DOHH2 (cell line): ENCODE data around the gene MRPL45.

Experiments
- H3F3A ChIP-seq: fragments of 200-600 bp; sonication (generic), shearing (Covaris generic); 2 replicates; pipeline ENCODE4 v1.6.0; 2016; ENCODE audit warnings: antibody characterized with exemption, mild to moderate bottlenecking; ENCODE audit not compliant: control insufficient read depth, insufficient read depth
- H3K27ac ChIP-seq: fragments of 200-600 bp; sonication (generic); 2 replicates; pipeline ENCODE4 v1.5.1; 2014; ENCODE audit warnings: low read depth, mild to moderate bottlenecking, low read length, moderate library complexity
- H3K27me3 ChIP-seq: fragments of 200-600 bp; sonication (generic); 2 replicates; pipeline ENCODE4 v1.6.1; 2014; ENCODE audit warnings: mild to moderate bottlenecking, low read length, mixed read lengths; ENCODE audit not compliant: control insufficient read depth
- H3K36me3 ChIP-seq: fragments of 200-600 bp; sonication (generic); 2 replicates; pipeline ENCODE4 v1.6.1; 2014; ENCODE audit warnings: mild to moderate bottlenecking, low read length, moderate library complexity, mixed read lengths; ENCODE audit not compliant: control insufficient read depth
- H3K4me1 ChIP-seq: fragments of 200-600 bp; sonication (generic); 2 replicates; pipeline ENCODE4 v1.6.1; 2014; ENCODE audit warnings: mild to moderate bottlenecking, low read length, mixed read lengths; ENCODE audit not compliant: control insufficient read depth
- H3K4me2 ChIP-seq: fragments of 200-600 bp; sonication (generic); 2 replicates; pipeline ENCODE4 v1.6.0; 2014; ENCODE audit warnings: mild to moderate bottlenecking, low read length, moderate library complexity
- H3K4me3 ChIP-seq: fragments of 200-600 bp; sonication (generic); 2 replicates; pipeline ENCODE4 v1.5.1; 2014; ENCODE audit warnings: mild to moderate bottlenecking, low read length, mixed read lengths
- H3K79me2 ChIP-seq: fragments of 200-600 bp; sonication (generic); 2 replicates; pipeline ENCODE4 v1.6.1; 2014; ENCODE audit warnings: mild to moderate bottlenecking, low read length, mixed read lengths; ENCODE audit not compliant: control insufficient read depth
- H3K9me2 ChIP-seq: fragments of 200-600 bp; sonication (generic); replicated peaks from 2 replicates; pipeline ENCODE4 v1.6.1; 2014; ENCODE audit warnings: mild to moderate bottlenecking, low read length, mixed read lengths; ENCODE audit not compliant: control insufficient read depth
- H3K9me3 ChIP-seq: fragments of 200-600 bp; sonication (generic); 2 replicates; pipeline ENCODE4 v1.6.1; 2014; ENCODE audit warnings: antibody characterized with exemption, low read length, mixed read lengths; ENCODE audit not compliant: control insufficient read depth, insufficient read depth
- H4K20me1 ChIP-seq: fragments of 200-600 bp; sonication (generic); 2 replicates; pipeline ENCODE4 v1.6.0; 2014; ENCODE audit warnings: low read depth, mild to moderate bottlenecking, antibody characterized with exemption, low read length, moderate library complexity; ENCODE audit not compliant: control insufficient read depth, insufficient read depth
- EZH2phosphoT487 ChIP-seq: fragments of 200-600 bp; sonication (generic); IDR thresholded peaks from 2 replicates; pipeline ENCODE4 v1.6.1; 2017; ENCODE audit warnings: borderline replicate concordance, mild to moderate bottlenecking, antibody characterized with exemption, low read length, moderate library complexity, mixed read lengths
- TF ChIP-seq, protein P1 (sequence below): fragments of 200-600 bp; sonication (generic); IDR thresholded peaks from one replicate; pipeline ENCODE4 v1.5.1; 2014; ENCODE audit warnings: antibody characterized with exemption, mild to moderate bottlenecking, low read depth, low read length; ENCODE audit not compliant: poor library complexity, severe bottlenecking

Gene MRPL45

DNA sequence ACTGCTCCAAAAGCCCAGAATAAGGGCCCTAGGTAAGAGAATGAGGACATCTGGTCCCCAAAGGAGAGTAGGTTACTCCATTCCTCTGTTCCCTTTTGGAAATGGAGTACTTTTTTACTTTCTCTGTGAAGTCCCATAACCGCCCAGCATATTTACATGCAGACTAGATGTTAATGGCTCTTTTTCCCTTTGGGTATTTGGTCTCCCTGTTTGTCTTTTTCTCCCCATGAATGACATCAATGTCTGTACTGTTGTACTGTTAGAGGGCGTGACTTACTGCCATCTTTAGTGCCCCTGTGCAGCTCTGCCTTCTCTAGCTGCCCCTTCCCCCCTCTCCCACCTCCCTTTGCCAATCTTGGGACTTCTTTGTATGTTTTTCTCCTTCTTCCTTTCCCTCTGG, 27.8 kb downstream of the MRPL45 start:
- Histone ChIP-seq H3K27ac (no peak overlapping the region), H3K4me1 (peaks cover 32% of the 10 kb centered on the region), H3K36me3 (peaks cover 29% of the 10 kb centered on the region), H3K79me2 (no peaks in the 10 kb centered on the region), H4K20me1 (peaks cover 3% of the 10 kb centered on the region; the same call in 1 of the 2 replicates), H3K4me2 (no peak overlapping the region), H3F3A (peaks cover 5% of the 10 kb centered on the region; the same call in 1 of the 2 replicates), H3K4me3 (no peak overlapping the region), H3K9me2 (no peaks in the 10 kb centered on the region), H3K27me3 (no peaks in the 10 kb centered on the region), H3K9me3 (no peaks in the 10 kb centered on the region)
- TF ChIP-seq EZH2phosphoT487, result no peak
- TF ChIP-seq, protein P1, sequence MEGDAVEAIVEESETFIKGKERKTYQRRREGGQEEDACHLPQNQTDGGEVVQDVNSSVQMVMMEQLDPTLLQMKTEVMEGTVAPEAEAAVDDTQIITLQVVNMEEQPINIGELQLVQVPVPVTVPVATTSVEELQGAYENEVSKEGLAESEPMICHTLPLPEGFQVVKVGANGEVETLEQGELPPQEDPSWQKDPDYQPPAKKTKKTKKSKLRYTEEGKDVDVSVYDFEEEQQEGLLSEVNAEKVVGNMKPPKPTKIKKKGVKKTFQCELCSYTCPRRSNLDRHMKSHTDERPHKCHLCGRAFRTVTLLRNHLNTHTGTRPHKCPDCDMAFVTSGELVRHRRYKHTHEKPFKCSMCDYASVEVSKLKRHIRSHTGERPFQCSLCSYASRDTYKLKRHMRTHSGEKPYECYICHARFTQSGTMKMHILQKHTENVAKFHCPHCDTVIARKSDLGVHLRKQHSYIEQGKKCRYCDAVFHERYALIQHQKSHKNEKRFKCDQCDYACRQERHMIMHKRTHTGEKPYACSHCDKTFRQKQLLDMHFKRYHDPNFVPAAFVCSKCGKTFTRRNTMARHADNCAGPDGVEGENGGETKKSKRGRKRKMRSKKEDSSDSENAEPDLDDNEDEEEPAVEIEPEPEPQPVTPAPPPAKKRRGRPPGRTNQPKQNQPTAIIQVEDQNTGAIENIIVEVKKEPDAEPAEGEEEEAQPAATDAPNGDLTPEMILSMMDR, result no peak

DNA sequence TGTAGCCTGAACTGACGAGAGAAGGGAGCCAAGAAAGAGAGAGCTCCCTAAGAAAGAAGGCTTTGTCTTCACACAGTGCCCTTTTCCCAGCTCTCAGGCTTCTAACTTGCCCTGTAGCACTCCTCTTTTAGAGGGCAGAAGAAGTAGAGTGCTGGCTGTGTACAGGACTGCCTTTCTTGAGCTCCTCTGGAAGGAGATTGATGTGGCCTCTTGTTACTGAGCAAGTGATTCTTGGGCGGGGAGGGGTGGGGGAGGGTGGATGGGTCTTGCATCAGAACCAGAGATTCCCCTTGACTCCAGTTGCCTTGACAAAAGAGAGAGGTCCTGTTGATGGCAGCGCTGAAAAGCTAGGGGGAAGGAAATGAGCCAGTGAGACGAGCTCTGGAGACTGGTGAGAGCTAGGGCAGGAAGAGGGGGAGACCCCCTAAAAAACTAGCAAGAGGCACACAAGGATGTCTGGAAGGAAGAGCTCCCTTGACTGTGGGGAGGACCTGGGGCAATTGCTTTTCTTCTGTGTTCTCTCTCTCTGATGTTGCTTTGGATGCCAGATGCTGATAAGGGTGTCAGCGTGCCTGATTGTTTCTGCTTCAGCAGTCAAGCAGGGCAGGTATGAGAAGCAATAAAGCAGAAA, 28.4 kb downstream of the MRPL45 start:
- H3K4me1 ChIP-seq, result peaks cover 32% of the 10 kb centered on the region
- no peaks in the 10 kb centered on the region for H3K9me2 ChIP-seq
- no peak overlapping the region for H3K27ac ChIP-seq
- TF ChIP-seq, protein P1, result no peak
- no peak for TF ChIP-seq EZH2phosphoT487
- peaks cover 5% of the 10 kb centered on the region; the same call in 1 of the 2 replicates for H3F3A ChIP-seq
- H3K9me3 ChIP-seq, result no peaks in the 10 kb centered on the region
- H3K4me3 ChIP-seq, result 0 out of 2 replicates have a peak overlapping the region, but pooled peaks have one; percentile 6
- H3K4me2 ChIP-seq, result peak overlapping the region; percentile 28; the same call in 1 of the 2 replicates
- H3K27me3 ChIP-seq, result no peaks in the 10 kb centered on the region
- H3K79me2 ChIP-seq, result no peaks in the 10 kb centered on the region
- H4K20me1 ChIP-seq, result peaks cover 3% of the 10 kb centered on the region; the same call in 1 of the 2 replicates
- H3K36me3 ChIP-seq, result peaks cover 25% of the 10 kb centered on the region

DNA sequence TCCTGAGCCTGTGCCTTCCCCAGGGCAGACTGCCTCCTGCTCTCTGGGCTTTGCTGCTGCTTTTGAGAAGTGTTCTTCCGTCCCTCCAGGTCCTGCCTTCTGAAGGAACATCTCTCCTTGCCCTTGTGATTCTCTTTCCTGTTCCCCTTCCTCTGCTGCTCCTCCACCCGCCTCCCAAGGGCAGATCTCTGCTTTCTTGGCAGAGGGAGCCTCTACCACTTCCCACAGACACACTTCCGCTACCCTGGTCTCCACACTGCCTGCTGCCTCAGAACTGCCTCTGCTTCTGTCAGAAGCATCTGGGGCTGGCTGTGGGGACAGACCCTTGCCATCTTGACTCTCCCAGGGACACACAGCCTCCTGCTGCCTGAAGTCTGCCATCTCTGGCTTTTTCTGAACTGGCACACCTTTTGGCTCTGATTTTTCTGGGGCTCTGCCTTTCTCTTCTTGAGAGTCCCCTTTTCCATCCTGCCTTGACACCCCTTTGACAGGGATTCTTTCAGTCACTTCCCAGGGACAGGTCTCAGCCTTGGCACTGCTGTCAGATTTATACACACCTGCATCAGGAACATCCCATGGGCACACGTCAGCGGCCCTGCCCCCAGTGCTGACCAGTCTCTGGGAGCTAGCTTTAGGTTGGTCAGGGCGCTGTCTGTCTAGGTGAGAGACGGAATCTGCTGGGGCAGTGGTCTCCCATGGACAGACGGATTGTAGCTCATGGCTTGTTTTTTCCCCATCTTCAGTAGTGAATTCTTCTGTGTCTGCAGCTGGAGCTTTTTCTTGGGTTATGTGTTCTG, 30.2 kb downstream of the MRPL45 start:
- peaks cover 32% of the 10 kb centered on the region for H3K4me1 ChIP-seq
- H3K36me3 ChIP-seq, result peaks cover 17% of the 10 kb centered on the region
- H3K4me2 ChIP-seq, result no peak overlapping the region
- H3K9me2 ChIP-seq, result no peaks in the 10 kb centered on the region
- H3K4me3 ChIP-seq, result no peak overlapping the region
- H4K20me1 ChIP-seq, result peaks cover 3% of the 10 kb centered on the region; the same call in 1 of the 2 replicates
- H3F3A ChIP-seq, result peaks cover 5% of the 10 kb centered on the region; the same call in 1 of the 2 replicates
- H3K79me2 ChIP-seq, result no peaks in the 10 kb centered on the region
- no peak overlapping the region for H3K27ac ChIP-seq
- H3K27me3 ChIP-seq, result no peaks in the 10 kb centered on the region
- no peaks in the 10 kb centered on the region for H3K9me3 ChIP-seq
- no peak for TF ChIP-seq EZH2phosphoT487
- TF ChIP-seq, protein P1, result no peak
